Fibroblast of peridontal ligament (primary cell): ENCODE data around the gene CCDC74B.
"Not testable (repeated sequence)": the region's sequence is repeated elsewhere in the genome, so short reads cannot be mapped to it uniquely, and the experiment has no call there.

ENCODE experiments used
- DNase-seq: peaks from one replicate; pipeline ENCODE4 v3.0.0-alpha.2; 2010; ENCODE audit errors: extremely low read depth

The CCDC74B gene

GRCh38 chr2:130145006-130145414 is at the start of gene CCDC74B:
Gene CCDC74B (minus strand): TSS chr2:130145112. CDS start chr2:130144996, 116 bp downstream.
- DNase-seq, result peak; percentile 16

- not testable (repeated sequence) for DNase-seq
Observed at GRCh38 chr2:130193824-130194223, 48.9 kb upstream of the CCDC74B start.

- DNase-seq, result not testable (repeated sequence)
Observed at GRCh38 chr2:130192451-130192850, 47.5 kb upstream of the CCDC74B start.

- DNase-seq, result not testable (repeated sequence)
Observed at GRCh38 chr2:130191319-130191718, 46.4 kb upstream of the CCDC74B start.

GRCh38 chr2:130190237-130190636 is 45.3 kb upstream of the CCDC74B start:
- DNase-seq, result no peak

- not testable (repeated sequence) for DNase-seq
Observed at GRCh38 chr2:130188958-130189357, 44.0 kb upstream of the CCDC74B start.

- not testable (repeated sequence) for DNase-seq
Observed at GRCh38 chr2:130187859-130188792, 43.2 kb upstream of the CCDC74B start.

GRCh38 chr2:130187268-130187667 is 42.4 kb upstream of the CCDC74B start:
- no peak for DNase-seq

GRCh38 chr2:130186391-130186790 is 41.5 kb upstream of the CCDC74B start:
- DNase-seq, result no peak

- DNase-seq, result no peak
Observed at GRCh38 chr2:130185896-130186295, 41.0 kb upstream of the CCDC74B start.

GRCh38 chr2:130185436-130185835 is 40.5 kb upstream of the CCDC74B start:
- no peak for DNase-seq

GRCh38 chr2:130183512-130184373 is 38.8 kb upstream of the CCDC74B start:
- DNase-seq, result peak; percentile 35

- DNase-seq, result not testable (repeated sequence)
Observed at GRCh38 chr2:130182826-130183511, 38.1 kb upstream of the CCDC74B start.

- peak; percentile 74 for DNase-seq
Observed at GRCh38 chr2:130181880-130182682, 37.2 kb upstream of the CCDC74B start, which contains the start of gene MZT2B. Gene MZT2B (plus strand): TSS chr2:130182262. CDS start chr2:130182283, 21 bp downstream.

GRCh38 chr2:130181325-130181879 is 36.5 kb upstream of the CCDC74B start, which contains the start of gene SMPD4:
Gene SMPD4 (minus strand): TSS chr2:130181602. CDS start chr2:130176592, 5,010 bp downstream.
- DNase-seq, result peak; percentile 93

GRCh38 chr2:130180404-130181324 is 35.8 kb upstream of the CCDC74B start:
- not testable (repeated sequence) for DNase-seq

GRCh38 chr2:130174866-130175265 is 30.0 kb upstream of the CCDC74B start:
- not testable (repeated sequence) for DNase-seq

GRCh38 chr2:130169896-130170295 is 25.0 kb upstream of the CCDC74B start:
- DNase-seq, result no peak

- not testable (repeated sequence) for DNase-seq
Observed at GRCh38 chr2:130169163-130169562, 24.3 kb upstream of the CCDC74B start.
